HEK293 (cell line): ENCODE data around the gene DIO3.

Experiments
- CTCF ChIA-PET: fragments of 350-600 bp; formaldehyde crosslinking; extraction: SDS; loops from one replicate; lab custom pipeline; 2021; ENCODE audit warnings: antibody characterized with exemption; lab: Yijun Ruan, JAX
- POLR2A ChIA-PET: fragments of 300-600 bp; formaldehyde crosslinking; extraction: SDS; loops from one replicate; lab custom pipeline; 2020; ENCODE audit warnings: antibody characterized with exemption, inconsistent platforms; lab: Yijun Ruan, JAX
- H3K27ac ChIP-seq: fragments of 200-500 bp; sonication (Bioruptor generic); 2 replicates; pipeline ENCODE4 v1.5.1; 2014; ENCODE audit warnings: low read depth, low read length, control low read depth, inconsistent platforms; ENCODE audit errors: extremely low read depth
- H3K36me3 ChIP-seq, 2 experiments: fragments of 200-500 bp in 1 of 2; sonication (Bioruptor generic) in 1 of 2; 1 replicate in 1 of 2; 2 replicates in 1 of 2; pipeline ENCODE4 v1.5.1; 2014 to 2017; ENCODE audit warnings: inconsistent platforms in 2 of 2, low read length in 2 of 2; ENCODE audit not compliant: control insufficient read depth in 2 of 2, insufficient read depth in 1 of 2
- H3K4me1 ChIP-seq: fragments of 200-500 bp; sonication (Bioruptor generic); 2 replicates; pipeline ENCODE4 v1.5.1; 2014; ENCODE audit warnings: mild to moderate bottlenecking, low read length, inconsistent platforms; ENCODE audit not compliant: control insufficient read depth, insufficient read depth
- H3K4me3 ChIP-seq: 2 replicates; pipeline ENCODE4 v1.5.1; 2011; ENCODE audit warnings: low read depth, mild to moderate bottlenecking, control low read depth, low read length, moderate library complexity
- H3K9me3 ChIP-seq: fragments of 200-500 bp; sonication (Bioruptor generic); 2 replicates; pipeline ENCODE4 v1.5.1; 2014; ENCODE audit warnings: low read depth, low read length, inconsistent platforms; ENCODE audit not compliant: control insufficient read depth, insufficient read depth
- BCL11B ChIP-seq: fragments of 450-650 bp; formaldehyde crosslinking; IDR thresholded peaks from 2 replicates; pipeline ENCODE4 v1.5.1; 2016; ENCODE audit warnings: low read depth, missing biosample characterization, missing genetic modification characterization
- BCL6B ChIP-seq: fragments of 450-650 bp; formaldehyde crosslinking; IDR thresholded peaks from 2 replicates; pipeline ENCODE4 v1.5.1; 2017; ENCODE audit warnings: missing biosample characterization, missing genetic modification characterization
- SCRT1 ChIP-seq: fragments of 450-650 bp; formaldehyde crosslinking; IDR thresholded peaks from 2 replicates; pipeline ENCODE4 v1.5.1; 2016; ENCODE audit warnings: missing biosample characterization, missing genetic modification characterization, borderline replicate concordance
- TSHZ1 ChIP-seq: fragments of 450-650 bp; formaldehyde crosslinking; IDR thresholded peaks from 2 replicates; pipeline ENCODE4 v1.5.1; 2016; ENCODE audit warnings: missing biosample characterization, missing genetic modification characterization, borderline replicate concordance
- WT1 ChIP-seq: fragments of 450-650 bp; formaldehyde crosslinking; IDR thresholded peaks from 2 replicates; pipeline ENCODE4 v1.5.1; 2016; ENCODE audit warnings: missing biosample characterization, missing genetic modification characterization
- ZNF112 ChIP-seq: fragments of 450-650 bp; formaldehyde crosslinking; IDR thresholded peaks from 2 replicates; pipeline ENCODE4 v1.5.0; 2017; ENCODE audit warnings: missing biosample characterization, missing genetic modification characterization
- ZNF174 ChIP-seq: fragments of 450-650 bp; formaldehyde crosslinking; IDR thresholded peaks from 2 replicates; pipeline ENCODE4 v1.5.0; 2017; ENCODE audit warnings: missing biosample characterization, mild to moderate bottlenecking, missing genetic modification characterization
- ZNF19 ChIP-seq: fragments of 450-650 bp; formaldehyde crosslinking; IDR thresholded peaks from 2 replicates; pipeline ENCODE4; 2016; ENCODE audit warnings: missing biosample characterization, missing genetic modification characterization, low read depth
- ZNF223 ChIP-seq: fragments of 450-650 bp; formaldehyde crosslinking; IDR thresholded peaks from 2 replicates; pipeline ENCODE4 v1.5.1; 2016; ENCODE audit warnings: missing biosample characterization, missing genetic modification characterization
- ZNF274 ChIP-seq, 2 experiments: fragments of 200-500 bp in 1 of 2; fragments of 450-650 bp in 1 of 2; sonication (Bioruptor generic) in 1 of 2; formaldehyde crosslinking in 1 of 2; IDR thresholded peaks; 2 replicates each; pipeline versions ENCODE4 v1.5.1 to v1.6.1; 2014 to 2016; ENCODE audit warnings: borderline replicate concordance in 1 of 2, inconsistent platforms in 1 of 2, low read length in 1 of 2, missing biosample characterization in 1 of 2, missing genetic modification characterization in 1 of 2
- ZNF391 ChIP-seq: fragments of 450-650 bp; formaldehyde crosslinking; IDR thresholded peaks from 2 replicates; pipeline ENCODE4 v1.5.1; 2016; ENCODE audit warnings: low read depth, missing biosample characterization, missing genetic modification characterization, borderline replicate concordance
- ZNF404 ChIP-seq: fragments of 450-650 bp; formaldehyde crosslinking; IDR thresholded peaks from 2 replicates; pipeline ENCODE4 v1.5.1; 2017; ENCODE audit warnings: missing biosample characterization, missing genetic modification characterization
- ZNF549 ChIP-seq: fragments of 450-650 bp; IDR thresholded peaks from 2 replicates; pipeline ENCODE4 v1.5.1; 2018; ENCODE audit warnings: missing biosample characterization, missing genetic modification characterization, mild to moderate bottlenecking, inconsistent platforms, moderate library complexity
- ZNF558 ChIP-seq: fragments of 450-650 bp; formaldehyde crosslinking; IDR thresholded peaks from 2 replicates; pipeline ENCODE4 v1.5.1; 2016; ENCODE audit warnings: missing biosample characterization, missing genetic modification characterization
- ZNF645 ChIP-seq: fragments of 450-650 bp; formaldehyde crosslinking; IDR thresholded peaks from 2 replicates; pipeline ENCODE4; 2016; ENCODE audit warnings: missing biosample characterization, missing genetic modification characterization
- ZNF677 ChIP-seq: fragments of 450-650 bp; IDR thresholded peaks from 2 replicates; pipeline ENCODE4 v1.5.0; 2018; ENCODE audit warnings: missing biosample characterization, mild to moderate bottlenecking, missing genetic modification characterization, moderate library complexity
- ZSCAN5A ChIP-seq: fragments of 450-650 bp; formaldehyde crosslinking; IDR thresholded peaks from 2 replicates; pipeline ENCODE4 v1.5.1; 2016; ENCODE audit warnings: missing biosample characterization, missing genetic modification characterization

The DIO3 gene

GRCh38 chr14:101539880-101540279 is 21.4 kb upstream of the DIO3 start (continued):
- TF ChIP-seq ZSCAN5A, result no peak
- no peak for TF ChIP-seq ZNF549
- no peak for TF ChIP-seq ZNF391 (tag by site-specific recombination)
- TF ChIP-seq ZNF174, result no peak
- TF ChIP-seq ZNF645 (tag by site-specific recombination), result no peak
- no peak for TF ChIP-seq BCL11B (tag by site-specific recombination)
- TF ChIP-seq SCRT1, result no peak
- no peak for TF ChIP-seq BCL6B (tag by site-specific recombination)
- TF ChIP-seq ZNF274 (IDR thresholded peaks at IDR 0.05; ENCODE audit: low read length), result no peak
- no peak for TF ChIP-seq ZNF274 (tag by site-specific recombination; IDR thresholded peaks at IDR 0.05; ENCODE audit: borderline replicate concordance)
- TF ChIP-seq ZNF404, result no peak
- TF ChIP-seq ZNF558 (tag by site-specific recombination), result no peak
- no peak for TF ChIP-seq WT1 (tag by site-specific recombination)
- no peak for TF ChIP-seq ZNF19 (tag by site-specific recombination)
- TF ChIP-seq TSHZ1 (tag by site-specific recombination), result no peak

- ChIA-PET POLR2A (no interaction called here), CTCF (no interaction called here)
These were observed 20.5 kb upstream of the DIO3 start for GRCh38 chr14:101540481-101541462.

More at GRCh38 chr14:101540481-101541462, 20.5 kb upstream of the DIO3 start:
- Histone ChIP-seq H3K4me3 (no peak overlapping the region), H3K36me3 (no peaks in the 10 kb centered on the region), H3K4me1 (no peaks in the 10 kb centered on the region), H3K27ac (no peak overlapping the region), H3K9me3 (no peaks in the 10 kb centered on the region)
- TF ChIP-seq ZNF677 (no peak), ZNF112 (tag by site-specific recombination) (no peak), ZNF223 (tag by site-specific recombination) (no peak)
